LNCAP (cell line): ENCODE results near the gene CREBL2.

Source experiments
- CTCF ChIP-seq: fragments of 450-650 bp; IDR thresholded peaks from 2 replicates; pipeline ENCODE4 v1.5.1; 2017; ENCODE audit warnings: mild to moderate bottlenecking

CREBL2 gene

GRCh38 chr12:12592930-12593329, 18.7 kb upstream of the CREBL2 start:
- no peak for TF ChIP-seq CTCF

- no peak for TF ChIP-seq CTCF
These were observed 12.8 kb upstream of the CREBL2 start for GRCh38 chr12:12598864-12599263.

GRCh38 chr12:12599750-12600643, 11.7 kb upstream of the CREBL2 start:
- no peak for TF ChIP-seq CTCF

- no peak for TF ChIP-seq CTCF
These were observed 11.0 kb upstream of the CREBL2 start for GRCh38 chr12:12600659-12601058.

- TF ChIP-seq CTCF: no peak
These were observed 6.9 kb upstream of the CREBL2 start for GRCh38 chr12:12604740-12605139.

GRCh38 chr12:12606781-12607589, 4.7 kb upstream of the CREBL2 start:
- TF ChIP-seq CTCF: no peak

GRCh38 chr12:12608557-12608957, 3.1 kb upstream of the CREBL2 start:
- TF ChIP-seq CTCF: no peak
